ENCODE results near the gene ADCYAP1R1. TPM values are rescaled to one million over a fixed set of nuclear protein-coding genes. Genes with fewer than 3 reads are reported as not detected.

ADCYAP1R1 gene
- total and polyA plus RNA-seq, 8 donors, result 0.87 to 2.4 (median 1.4) TPM

DNA sequence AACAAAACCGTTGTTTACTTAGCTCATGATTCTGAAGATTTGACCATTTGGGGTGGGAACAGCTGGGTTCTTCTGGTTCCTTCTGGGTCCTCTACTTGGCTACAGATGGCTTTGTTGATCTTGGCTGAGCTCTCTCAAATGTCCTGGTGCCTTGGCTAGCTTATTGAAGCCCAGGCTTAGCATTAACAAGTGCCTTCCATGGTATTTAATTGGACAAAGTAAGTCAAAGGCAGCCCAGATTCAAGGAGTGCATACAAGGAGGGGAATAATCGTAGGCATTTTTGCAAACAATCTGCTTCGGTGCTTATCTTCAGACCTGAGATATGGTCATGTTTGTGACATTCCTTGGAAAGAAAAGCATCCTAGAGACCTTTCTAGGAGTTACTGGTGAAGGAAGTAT lies 81.4 kb downstream of the ADCYAP1R1 start:
- H3K27me3 ChIP-seq, result no peaks in the 10 kb centered on the region
- intact Hi-C loops (cut with DNase I), result loop anchor here in 1 of 2 donors (10.0 kb wide), 1 partner anchor 501 kb away; no protein-coding TSS in a partner anchor
- H3K36me3 ChIP-seq, result no peaks in the 10 kb centered on the region
- ATAC-seq (peak; percentile 20), DNase-seq (no peak)
- no peaks in the 10 kb centered on the region for H3K9me3 ChIP-seq
- H3K27ac ChIP-seq, result no peak overlapping the region
- no peaks in the 10 kb centered on the region for H3K4me1 ChIP-seq
- TF ChIP-seq, protein P1, sequence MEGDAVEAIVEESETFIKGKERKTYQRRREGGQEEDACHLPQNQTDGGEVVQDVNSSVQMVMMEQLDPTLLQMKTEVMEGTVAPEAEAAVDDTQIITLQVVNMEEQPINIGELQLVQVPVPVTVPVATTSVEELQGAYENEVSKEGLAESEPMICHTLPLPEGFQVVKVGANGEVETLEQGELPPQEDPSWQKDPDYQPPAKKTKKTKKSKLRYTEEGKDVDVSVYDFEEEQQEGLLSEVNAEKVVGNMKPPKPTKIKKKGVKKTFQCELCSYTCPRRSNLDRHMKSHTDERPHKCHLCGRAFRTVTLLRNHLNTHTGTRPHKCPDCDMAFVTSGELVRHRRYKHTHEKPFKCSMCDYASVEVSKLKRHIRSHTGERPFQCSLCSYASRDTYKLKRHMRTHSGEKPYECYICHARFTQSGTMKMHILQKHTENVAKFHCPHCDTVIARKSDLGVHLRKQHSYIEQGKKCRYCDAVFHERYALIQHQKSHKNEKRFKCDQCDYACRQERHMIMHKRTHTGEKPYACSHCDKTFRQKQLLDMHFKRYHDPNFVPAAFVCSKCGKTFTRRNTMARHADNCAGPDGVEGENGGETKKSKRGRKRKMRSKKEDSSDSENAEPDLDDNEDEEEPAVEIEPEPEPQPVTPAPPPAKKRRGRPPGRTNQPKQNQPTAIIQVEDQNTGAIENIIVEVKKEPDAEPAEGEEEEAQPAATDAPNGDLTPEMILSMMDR (IDR thresholded peaks at IDR 0.05), result no peak
- no peak overlapping the region for H3K4me3 ChIP-seq

GRCh38 chr7:31134246-31135188 lies 82.4 kb downstream of the ADCYAP1R1 start:
- Histone ChIP-seq H3K4me3 (no peak overlapping the region), H3K36me3 (no peaks in the 10 kb centered on the region), H3K27ac (no peak overlapping the region), H3K4me1 (no peaks in the 10 kb centered on the region), H3K9me3 (no peaks in the 10 kb centered on the region), H3K27me3 (no peaks in the 10 kb centered on the region)
- DNase-seq (peak; percentile 55 to 86 (median 76)), ATAC-seq (peak; percentile 99)
- TF ChIP-seq, protein P1 (IDR thresholded peaks at IDR 0.05), result peak; percentile 74 to 79
- intact Hi-C loops (cut with DNase I), result loop anchor here in 1 of 2 donors (10.0 kb wide), 1 partner anchor 500 kb away; no protein-coding TSS in a partner anchor

GRCh38 chr7:31137234-31137633 lies 85.1 kb downstream of the ADCYAP1R1 start:
- TF ChIP-seq, protein P1 (IDR thresholded peaks at IDR 0.05), result no peak
- Histone ChIP-seq H3K36me3 (no peaks in the 10 kb centered on the region), H3K4me3 (no peak overlapping the region), H3K9me3 (no peaks in the 10 kb centered on the region), H3K4me1 (no peaks in the 10 kb centered on the region), H3K27me3 (no peaks in the 10 kb centered on the region), H3K27ac (no peak overlapping the region)
- DNase-seq (no peak), ATAC-seq (no peak)
- intact Hi-C loops (cut with DNase I), result loop anchor here in 1 of 2 donors (10.0 kb wide), 1 partner anchor 498 kb away; no protein-coding TSS in a partner anchor

DNA sequence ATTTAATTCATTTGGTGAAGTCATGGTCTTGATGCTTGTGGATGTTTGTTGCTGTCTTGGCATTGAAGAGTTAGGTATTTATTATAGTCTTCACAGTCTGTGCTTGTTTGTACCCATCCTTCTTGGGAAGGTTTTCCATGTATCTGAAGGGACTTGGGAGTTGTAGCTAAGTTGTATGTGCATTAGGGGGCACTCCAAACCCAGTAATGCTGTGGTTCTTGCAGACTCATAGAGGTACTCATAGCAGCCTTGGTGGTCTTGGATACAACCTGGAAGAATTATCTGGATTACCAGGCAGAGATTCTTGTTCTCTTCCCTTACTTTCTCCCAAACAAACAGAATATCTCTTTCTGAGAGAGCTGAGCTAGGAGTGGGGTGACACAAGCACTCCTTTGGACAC lies 93.2 kb downstream of the ADCYAP1R1 start:
- H3K4me3 ChIP-seq, result no peak overlapping the region
- TF ChIP-seq, protein P1 (IDR thresholded peaks at IDR 0.05), result no peak
- ATAC-seq (no peak), DNase-seq (no peak)
- no peaks in the 10 kb centered on the region for H3K36me3 ChIP-seq
- H3K27ac ChIP-seq, result no peak overlapping the region
- intact Hi-C loops (cut with DNase I), result no loop called here
- H3K27me3 ChIP-seq, result no peaks in the 10 kb centered on the region
- no peaks in the 10 kb centered on the region for H3K9me3 ChIP-seq
- no peaks in the 10 kb centered on the region for H3K4me1 ChIP-seq

DNA sequence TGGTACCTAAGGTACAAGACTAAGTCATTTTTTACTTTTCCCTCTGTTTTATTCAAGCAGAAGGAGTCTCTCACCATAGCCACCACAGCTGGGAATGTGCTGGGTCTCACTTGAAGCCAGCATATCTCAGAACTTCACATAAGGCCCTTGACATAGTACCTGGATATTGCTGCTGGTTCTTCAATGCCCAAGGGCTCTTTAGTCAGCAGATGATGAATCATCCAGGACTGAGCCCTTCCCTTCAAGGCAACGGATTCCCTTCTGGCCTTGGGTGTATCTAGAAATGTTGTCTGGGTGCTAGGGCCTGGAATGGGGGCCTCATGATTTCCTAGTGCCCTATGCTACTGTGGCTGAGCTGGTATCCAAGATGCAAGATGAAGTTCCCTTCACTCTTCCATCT lies 93.9 kb downstream of the ADCYAP1R1 start:
- Histone ChIP-seq H3K36me3 (no peaks in the 10 kb centered on the region), H3K27ac (no peak overlapping the region), H3K27me3 (no peaks in the 10 kb centered on the region), H3K9me3 (no peaks in the 10 kb centered on the region), H3K4me3 (no peak overlapping the region), H3K4me1 (no peaks in the 10 kb centered on the region)
- TF ChIP-seq, protein P1 (IDR thresholded peaks at IDR 0.05), result no peak
- ATAC-seq (no peak), DNase-seq (no peak)
- intact Hi-C loops (cut with DNase I), result no loop called here
